Measurements from ENCODE around the gene CACFD1. TPM values are rescaled to one million over a fixed set of nuclear protein-coding genes. Genes with fewer than 3 reads are reported as not detected.

Gene CACFD1
- total RNA-seq, 4 donors from 2014 or later = 13.2 to 68.5 (median 54.4) TPM

GRCh38 chr9:133468374-133468773, 8.6 kb downstream of the CACFD1 start:
- H3K4me1 ChIP-seq = peaks cover 0 to 13% (median 0%) of the 10 kb centered on the region in 4 donors
- no peak for TF ChIP-seq POLR2A (IDR thresholded peaks at IDR 0.05)
- no peak for TF ChIP-seq CTCF (IDR thresholded peaks at IDR 0.05)

GRCh38 chr9:133468777-133469421, 9.1 kb downstream of the CACFD1 start:
- Histone ChIP-seq H3K27me3 (no peaks in the 10 kb centered on the region), H3K9me3 (no peaks in the 10 kb centered on the region), H3K27ac (no peak overlapping the region), H3K4me3 (no peak overlapping the region), H3K4me1 (peaks cover 0 to 13% (median 0%) of the 10 kb centered on the region in 4 donors), H3K36me3 (peaks cover 0 to 17% (median 0%) of the 10 kb centered on the region in 3 donors)
- DNase-seq = no peak
- no peak for TF ChIP-seq POLR2A (IDR thresholded peaks at IDR 0.05)
- no peak for TF ChIP-seq CTCF (IDR thresholded peaks at IDR 0.05)

More at GRCh38 chr9:133468374-133468773, 8.6 kb downstream of the CACFD1 start:
- H3K9me3 ChIP-seq = no peaks in the 10 kb centered on the region
- H3K4me3 ChIP-seq = no peak overlapping the region
- H3K36me3 ChIP-seq = peaks cover 0 to 22% (median 0%) of the 10 kb centered on the region in 3 donors
- DNase-seq = no peak
- no peak overlapping the region for H3K27ac ChIP-seq
- no peaks in the 10 kb centered on the region for H3K27me3 ChIP-seq

GRCh38 chr9:133470427-133470924, 10.7 kb downstream of the CACFD1 start:
- DNase-seq = no peak
- Histone ChIP-seq H3K9me3 (no peaks in the 10 kb centered on the region), H3K4me3 (no peak overlapping the region), H3K36me3 (peaks cover 0 to 16% (median 0%) of the 10 kb centered on the region in 3 donors), H3K27me3 (no peaks in the 10 kb centered on the region), H3K4me1 (peaks cover 0 to 13% (median 3%) of the 10 kb centered on the region in 4 donors), H3K27ac (no peak overlapping the region)
- TF ChIP-seq CTCF (IDR thresholded peaks at IDR 0.05) (no peak), POLR2A (IDR thresholded peaks at IDR 0.05) (no peak)

GRCh38 chr9:133470988-133471387, 11.2 kb downstream of the CACFD1 start:
- Histone ChIP-seq H3K9me3 (no peaks in the 10 kb centered on the region), H3K27ac (no peak overlapping the region), H3K4me3 (no peak overlapping the region), H3K27me3 (no peaks in the 10 kb centered on the region), H3K36me3 (peaks cover 0 to 14% (median 0%) of the 10 kb centered on the region in 3 donors), H3K4me1 (peaks cover 0 to 13% (median 3%) of the 10 kb centered on the region in 4 donors)
- DNase-seq = no peak
- TF ChIP-seq CTCF (IDR thresholded peaks at IDR 0.05) = no peak
- no peak for TF ChIP-seq POLR2A (IDR thresholded peaks at IDR 0.05)

DNA sequence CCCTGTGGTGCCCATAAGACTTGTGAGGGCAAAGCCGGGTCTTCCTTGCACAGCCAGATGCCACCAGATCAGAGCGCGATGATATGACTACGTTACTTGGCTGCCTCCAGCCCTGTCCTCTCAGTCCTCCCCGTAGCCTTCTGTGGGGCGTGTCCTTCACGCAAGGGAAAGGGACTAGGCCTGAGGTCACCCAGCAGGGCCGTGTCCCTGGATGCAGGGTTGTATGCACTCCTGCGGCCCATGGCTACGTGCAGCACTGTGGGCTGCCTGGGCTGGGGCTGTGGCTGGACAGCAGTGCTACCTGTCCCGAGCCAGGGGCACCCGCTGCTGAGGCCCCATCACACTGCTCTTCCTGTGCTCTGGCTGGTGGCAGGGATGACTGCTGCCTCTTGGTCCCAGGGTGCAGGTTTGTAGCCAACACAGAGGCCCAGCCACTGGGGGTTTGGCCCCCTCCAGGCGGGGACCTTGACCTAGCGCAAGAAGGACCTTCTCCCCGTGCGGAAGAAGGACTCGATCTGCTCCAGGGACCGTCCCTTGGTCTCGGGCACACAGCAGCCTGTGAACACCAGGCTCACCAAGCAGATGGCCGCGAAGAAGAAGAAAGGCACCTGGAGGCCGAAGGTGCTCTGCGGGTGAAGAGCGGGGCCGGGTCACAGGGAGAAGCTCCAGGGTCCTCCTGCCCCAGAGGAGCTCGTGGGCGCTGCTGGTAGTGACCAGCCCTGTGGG, 11.9 kb downstream of the CACFD1 start:
- Histone ChIP-seq H3K9me3 (no peaks in the 10 kb centered on the region), H3K4me3 (no peak overlapping the region), H3K27ac (no peak overlapping the region), H3K4me1 (peaks cover 0 to 13% (median 3%) of the 10 kb centered on the region in 4 donors), H3K27me3 (no peaks in the 10 kb centered on the region), H3K36me3 (peaks cover 0 to 6% (median 0%) of the 10 kb centered on the region in 3 donors)
- TF ChIP-seq POLR2A (IDR thresholded peaks at IDR 0.05) (no peak), CTCF (IDR thresholded peaks at IDR 0.05) (no peak)
- no peak for DNase-seq

Data from Peyer's patch (tissue), 4 donors.